ENCODE results near the gene SIGMAR1.

Gene SIGMAR1

DNA sequence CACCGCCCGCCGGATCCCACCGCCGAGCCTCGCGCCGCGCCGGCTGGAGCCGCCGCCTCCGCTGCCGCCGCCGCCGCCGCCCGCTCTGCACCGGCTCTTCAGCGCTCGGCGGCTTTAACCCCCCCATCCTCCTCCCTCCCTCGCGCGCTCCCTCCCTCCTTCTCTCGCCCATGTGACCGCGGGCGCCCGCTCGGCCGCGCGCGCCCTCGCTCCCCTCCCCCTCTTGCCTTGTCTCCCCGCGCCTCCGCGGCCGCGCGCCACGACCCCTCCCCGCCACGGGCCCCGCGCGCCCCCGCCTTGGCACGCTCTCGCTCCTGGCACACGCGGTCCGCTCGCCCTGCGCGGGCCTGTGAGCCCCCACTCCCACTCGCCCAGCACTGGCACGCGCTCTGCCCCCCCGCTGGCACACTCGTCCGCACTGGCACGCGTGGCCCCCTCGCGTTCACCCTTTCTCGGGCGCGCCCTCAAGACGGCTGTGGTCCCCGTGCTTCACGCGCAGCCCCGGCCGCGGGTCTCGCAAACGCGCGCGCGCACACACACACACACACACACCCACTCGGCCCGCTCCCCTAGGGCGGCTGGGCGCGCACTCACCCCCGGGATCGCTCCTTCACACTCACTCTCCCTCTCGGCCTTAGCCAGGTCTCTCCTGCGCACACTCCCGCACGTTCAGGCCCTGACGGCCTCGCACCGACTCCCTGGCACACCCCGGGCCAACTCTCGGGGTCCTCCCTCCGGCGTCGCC is 47.8 kb downstream of the SIGMAR1 start, which contains the start of gene CNTFR:
Gene CNTFR (minus strand): TSS at position 89 of the 745 bp plus-strand sequence. CDS start 20,743 bp downstream, outside the sequence.
- TF ChIP-seq, protein P1, sequence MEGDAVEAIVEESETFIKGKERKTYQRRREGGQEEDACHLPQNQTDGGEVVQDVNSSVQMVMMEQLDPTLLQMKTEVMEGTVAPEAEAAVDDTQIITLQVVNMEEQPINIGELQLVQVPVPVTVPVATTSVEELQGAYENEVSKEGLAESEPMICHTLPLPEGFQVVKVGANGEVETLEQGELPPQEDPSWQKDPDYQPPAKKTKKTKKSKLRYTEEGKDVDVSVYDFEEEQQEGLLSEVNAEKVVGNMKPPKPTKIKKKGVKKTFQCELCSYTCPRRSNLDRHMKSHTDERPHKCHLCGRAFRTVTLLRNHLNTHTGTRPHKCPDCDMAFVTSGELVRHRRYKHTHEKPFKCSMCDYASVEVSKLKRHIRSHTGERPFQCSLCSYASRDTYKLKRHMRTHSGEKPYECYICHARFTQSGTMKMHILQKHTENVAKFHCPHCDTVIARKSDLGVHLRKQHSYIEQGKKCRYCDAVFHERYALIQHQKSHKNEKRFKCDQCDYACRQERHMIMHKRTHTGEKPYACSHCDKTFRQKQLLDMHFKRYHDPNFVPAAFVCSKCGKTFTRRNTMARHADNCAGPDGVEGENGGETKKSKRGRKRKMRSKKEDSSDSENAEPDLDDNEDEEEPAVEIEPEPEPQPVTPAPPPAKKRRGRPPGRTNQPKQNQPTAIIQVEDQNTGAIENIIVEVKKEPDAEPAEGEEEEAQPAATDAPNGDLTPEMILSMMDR (IDR thresholded peaks at IDR 0.05; ENCODE audit: borderline replicate concordance, control extremely low read depth, extremely low read depth, insufficient read depth, missing control alignments) = no peak
- peak; percentile 31 for DNase-seq (ENCODE audit: low spot score)
- in situ Hi-C loops (cut with MboI; ENCODE audit: low sequenced_read_pairs, unreplicated experiment) = no loop called here

DNA sequence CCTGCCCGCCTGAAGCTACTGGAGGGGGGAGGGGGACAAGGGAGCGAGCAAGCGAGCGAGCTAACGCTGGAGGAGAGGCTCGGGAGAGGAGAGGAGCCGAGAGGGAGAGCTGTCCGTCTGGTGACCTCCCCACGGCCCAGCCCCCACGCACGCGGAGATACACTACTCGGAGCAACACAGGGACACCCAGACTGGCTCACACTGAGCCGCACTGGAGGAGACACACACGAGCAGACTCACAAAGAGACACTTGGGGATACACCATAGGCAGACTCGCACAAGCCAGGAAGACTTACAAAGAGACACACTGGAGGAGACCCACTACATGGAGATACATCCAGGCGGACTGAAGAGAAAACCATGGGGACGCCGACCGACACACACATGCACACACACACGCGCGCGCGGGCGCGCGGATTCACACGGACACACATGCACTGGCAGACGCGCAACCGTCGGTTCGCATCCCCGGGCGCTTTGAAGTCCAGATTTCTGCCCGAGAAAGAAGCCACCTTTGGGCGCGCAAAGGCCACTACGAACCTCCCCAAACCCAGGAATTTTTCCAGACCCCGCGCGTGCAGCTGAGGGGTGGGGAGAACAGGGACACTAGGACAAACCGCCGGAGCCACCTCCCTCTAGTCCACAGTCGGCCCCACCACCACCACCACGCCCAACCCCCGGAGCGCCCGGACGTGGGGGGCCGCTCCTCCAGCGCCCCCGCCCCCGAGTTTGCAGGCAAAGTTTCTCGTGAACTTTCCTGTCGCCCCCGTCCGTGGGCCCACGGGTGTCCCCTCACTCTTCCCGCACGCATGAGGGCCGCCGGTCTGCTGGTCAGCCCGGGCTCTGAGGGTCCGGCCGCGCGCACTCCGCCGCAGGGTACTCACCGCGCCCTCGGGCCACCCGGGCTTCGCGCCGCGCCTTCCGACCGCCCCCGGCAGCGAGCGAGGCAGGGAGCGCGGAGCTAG is 48.6 kb downstream of the SIGMAR1 start:
- DNase-seq (ENCODE audit: low spot score) = no peak
- in situ Hi-C loops (cut with MboI; ENCODE audit: low sequenced_read_pairs, unreplicated experiment) = no loop called here
- TF ChIP-seq, protein P1 (IDR thresholded peaks at IDR 0.05; ENCODE audit: borderline replicate concordance, control extremely low read depth, extremely low read depth, insufficient read depth, missing control alignments) = no peak

DNA sequence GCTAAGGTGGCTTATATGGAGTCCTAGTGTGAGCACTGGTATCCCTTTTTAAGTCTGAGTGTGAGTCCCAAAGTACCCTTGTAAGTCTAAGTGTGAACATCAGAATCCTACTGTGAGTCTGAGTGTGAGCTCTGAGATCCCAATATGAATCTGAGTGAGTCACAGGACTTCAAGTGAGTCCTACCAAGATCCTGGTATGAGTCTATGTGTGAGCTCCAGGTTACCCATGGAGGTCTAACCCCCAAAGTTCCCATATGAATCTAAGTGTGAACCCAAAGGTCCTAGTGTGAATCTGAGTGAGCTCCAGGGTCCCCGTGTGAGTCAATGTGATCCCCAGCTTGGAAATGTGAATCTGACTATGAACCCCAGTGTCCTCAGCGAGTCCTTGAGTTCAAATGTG is 50.3 kb downstream of the SIGMAR1 start:
- in situ Hi-C loops (cut with MboI; ENCODE audit: low sequenced_read_pairs, unreplicated experiment) = no loop called here
- TF ChIP-seq, protein P1 (IDR thresholded peaks at IDR 0.05; ENCODE audit: borderline replicate concordance, control extremely low read depth, extremely low read depth, insufficient read depth, missing control alignments) = no peak
- no peak for DNase-seq (ENCODE audit: low spot score)

DNA sequence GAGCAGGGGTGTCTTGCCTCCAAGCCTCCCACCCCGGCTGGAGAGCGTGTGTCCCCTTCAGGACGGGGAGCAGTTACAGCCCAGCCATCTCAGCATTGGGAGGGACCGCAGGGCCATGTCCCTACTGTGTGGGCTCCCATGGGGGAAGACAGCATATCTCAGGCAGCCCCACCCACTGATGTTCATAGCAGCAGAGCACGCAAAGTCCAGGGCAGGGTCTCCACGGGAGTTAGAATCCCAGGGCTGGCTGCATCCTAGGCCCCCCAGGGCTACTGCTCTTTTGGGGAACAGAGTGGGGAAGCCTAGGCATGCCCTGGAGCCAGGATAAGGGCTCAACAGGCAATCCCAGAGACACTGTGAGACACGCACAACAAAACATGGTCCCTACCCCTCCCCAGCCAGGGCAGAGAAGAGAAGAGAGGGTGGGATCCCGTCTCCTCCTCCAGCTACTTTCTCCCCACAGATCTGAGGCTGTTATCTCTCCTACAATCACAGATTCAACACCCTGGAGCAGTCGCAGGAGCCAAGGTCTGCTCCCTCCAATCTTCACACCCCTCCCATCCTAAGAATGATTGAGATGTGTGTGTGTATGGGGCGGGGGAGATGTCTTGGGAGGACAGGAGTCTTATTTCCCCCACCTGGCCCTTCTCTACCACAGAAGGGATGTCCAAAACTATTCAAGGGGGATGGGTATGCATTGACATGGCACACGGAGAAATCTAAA is 51.5 kb downstream of the SIGMAR1 start:
- in situ Hi-C loops (cut with MboI; ENCODE audit: low sequenced_read_pairs, unreplicated experiment) = no loop called here
- DNase-seq (ENCODE audit: low spot score) = no peak
- TF ChIP-seq, protein P1 (IDR thresholded peaks at IDR 0.05; ENCODE audit: borderline replicate concordance, control extremely low read depth, extremely low read depth, insufficient read depth, missing control alignments) = no peak

DNA sequence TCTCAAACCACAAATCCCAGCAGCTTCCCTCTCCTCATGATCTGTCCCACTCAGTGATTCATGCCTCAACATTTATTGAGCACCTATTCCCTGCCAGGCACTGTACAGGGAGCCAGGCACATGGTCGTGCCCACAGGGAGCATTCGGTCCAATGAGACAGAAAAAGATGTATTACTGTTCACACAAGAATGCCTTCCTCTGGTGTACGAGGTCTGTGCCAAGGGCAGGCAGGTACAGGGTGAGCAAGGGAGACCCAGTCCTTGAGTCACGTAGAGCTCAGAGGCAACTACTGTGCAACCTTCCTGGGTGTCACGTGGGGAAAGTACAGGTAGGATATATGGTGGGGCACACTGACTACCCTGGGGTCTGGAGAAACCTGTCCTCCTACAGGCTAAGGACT is 52.6 kb downstream of the SIGMAR1 start:
- TF ChIP-seq, protein P1 (IDR thresholded peaks at IDR 0.05; ENCODE audit: borderline replicate concordance, control extremely low read depth, extremely low read depth, insufficient read depth, missing control alignments) = no peak
- no peak for DNase-seq (ENCODE audit: low spot score)
- in situ Hi-C loops (cut with MboI; ENCODE audit: low sequenced_read_pairs, unreplicated experiment) = no loop called here
